Kidney (tissue), 14 donors: ENCODE results near the gene ZDHHC21. TPM values are rescaled to one million over a fixed set of nuclear protein-coding genes. Genes with fewer than 3 reads are reported as not detected.

Experiments used
- DNase-seq, 5 donors: peaks; one replicate each; pipeline ENCODE4 v3.0.0-alpha.2; 2013 to 2020
- FAIRE-seq: peaks from 2 replicates; lab custom pipeline; 2012; peaks lifted over from hg19 to GRCh38; lab: Jason Lieb, UNC
- H3K27ac ChIP-seq, 2 donors: one replicate each; pipeline ENCODE4 v1.7.0; 2013; ENCODE audit warnings: low read depth in 2 of 2, low read length in 2 of 2, inconsistent platforms in 1 of 2
- H3K27me3 ChIP-seq: one replicate; pipeline ENCODE4 v1.7.1; 2013; ENCODE audit warnings: low read length, inconsistent platforms; ENCODE audit not compliant: control insufficient read depth, insufficient read depth
- H3K36me3 ChIP-seq, 3 donors: one replicate each; pipeline versions ENCODE4 v1.7.0 to v1.7.1; 2013; ENCODE audit warnings: low read length in 3 of 3, control low read depth in 1 of 3, inconsistent platforms in 1 of 3; ENCODE audit not compliant: insufficient read depth in 3 of 3, control insufficient read depth in 2 of 3
- H3K4me1 ChIP-seq, 3 donors: one replicate each; pipeline versions ENCODE4 v1.7.0 to v1.7.1; 2013; ENCODE audit warnings: low read length in 3 of 3, inconsistent platforms in 1 of 3, low read depth in 1 of 3; ENCODE audit not compliant: control insufficient read depth in 2 of 3, insufficient read depth in 2 of 3
- H3K4me3 ChIP-seq, 3 donors: one replicate each; pipeline versions ENCODE4 v1.7.0 to v1.8.1; 2013; ENCODE audit warnings: low read length in 3 of 3, control low read depth in 1 of 3, inconsistent platforms in 1 of 3
- H3K9ac ChIP-seq, 3 donors: one replicate each; pipeline versions ENCODE4 v1.7.0 to v1.7.1; 2013; ENCODE audit warnings: low read length in 3 of 3, control low read depth in 1 of 3, inconsistent platforms in 1 of 3
- H3K9me3 ChIP-seq, 3 donors: one replicate each; pipeline versions ENCODE4 v1.7.0 to v1.7.1; 2013; ENCODE audit warnings: low read length in 3 of 3, control low read depth in 1 of 3, inconsistent platforms in 1 of 3; ENCODE audit not compliant: control insufficient read depth in 2 of 3, insufficient read depth in 1 of 3
- intact Hi-C: fragments of 100-400 bp; cut with DNase I; formaldehyde crosslinking; loops from one replicate; pipeline ENCODE4 v1.11.1; 2022
- polyA plus RNA-seq: library from polyadenylated mRNA; stranded (reverse); fragments of 350-450 nt; fragmentation: Illumina TruSeq; extraction: RNeasy Lipid Tissue Mini Kit (QIAGEN cat#74804); gene quantifications from one replicate; pipeline ENCODE4 v1.2.3, GENCODE V29; 2014; ENCODE audit warnings: low read depth, low replicate concordance; ENCODE audit not compliant: insufficient read depth
- total RNA-seq: library from RNA; stranded (reverse); fragmentation: NEBNext Ultra II Directional; extraction: Animal tissue kit (Norgen Biotek cat#: 25700); gene quantifications from one replicate; pipeline ENCODE4 v1.2.1, GENCODE V29; 2021
- TF ChIP-seq, protein P1 (sequence below): IDR thresholded peaks from 3 replicates; pipeline ENCODE4 v1.5.1; 2012; ENCODE audit warnings: mild to moderate bottlenecking, moderate library complexity, borderline replicate concordance; ENCODE audit not compliant: insufficient read depth; ENCODE audit errors: extremely low read depth
- donor health status: control.
- donor health status: control.
- donor health status: control.
- donor health status: control.
- donor health status: control.
- donor health status: DM: yes; HTN: yes; CAD: no.
- donor health status: Normal renal cell carcinoma (clear cell type).

The ZDHHC21 gene
- total and polyA plus RNA-seq, 2 donors from 2014 or later, result 4.0 to 15.2 TPM

DNA sequence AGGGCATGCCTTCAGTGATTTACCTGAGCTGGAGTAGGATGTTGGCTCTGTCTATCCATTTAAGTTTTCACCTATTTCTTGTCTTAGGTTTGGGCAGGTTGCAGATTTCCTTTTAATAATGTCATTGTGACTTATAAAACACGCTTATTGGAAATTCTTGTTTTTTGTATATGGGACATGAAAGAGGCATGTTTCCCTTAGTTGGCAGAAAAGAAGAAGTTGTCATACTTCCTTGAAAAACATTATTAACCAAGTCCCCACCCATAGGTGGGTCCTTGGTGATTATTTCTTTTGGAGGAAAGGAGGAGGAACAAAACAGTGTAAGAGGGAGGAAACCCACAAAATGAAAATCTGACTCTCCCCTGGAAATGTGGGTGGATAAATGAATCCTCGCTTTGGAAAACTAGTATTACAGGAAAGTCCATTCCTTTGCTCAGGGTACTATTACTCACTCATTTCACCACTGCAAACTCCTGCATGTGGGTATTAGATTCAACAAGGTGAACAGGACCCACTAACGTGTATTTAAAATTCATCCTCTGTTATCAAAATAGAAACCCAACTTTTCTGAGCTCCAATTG, 20.0 kb upstream of the ZDHHC21 start:
- Histone ChIP-seq H3K9ac (no peak overlapping the region), H3K9me3 (no peaks in the 10 kb centered on the region), H3K27ac (no peak overlapping the region), H3K4me3 (no peak overlapping the region), H3K4me1 (no peaks in the 10 kb centered on the region), H3K36me3 (no peaks in the 10 kb centered on the region), H3K27me3 (no peaks in the 10 kb centered on the region)
- intact Hi-C loops, result no loop called here
- FAIRE-seq, result no peak
- DNase-seq, result no peak
- TF ChIP-seq, protein P1, sequence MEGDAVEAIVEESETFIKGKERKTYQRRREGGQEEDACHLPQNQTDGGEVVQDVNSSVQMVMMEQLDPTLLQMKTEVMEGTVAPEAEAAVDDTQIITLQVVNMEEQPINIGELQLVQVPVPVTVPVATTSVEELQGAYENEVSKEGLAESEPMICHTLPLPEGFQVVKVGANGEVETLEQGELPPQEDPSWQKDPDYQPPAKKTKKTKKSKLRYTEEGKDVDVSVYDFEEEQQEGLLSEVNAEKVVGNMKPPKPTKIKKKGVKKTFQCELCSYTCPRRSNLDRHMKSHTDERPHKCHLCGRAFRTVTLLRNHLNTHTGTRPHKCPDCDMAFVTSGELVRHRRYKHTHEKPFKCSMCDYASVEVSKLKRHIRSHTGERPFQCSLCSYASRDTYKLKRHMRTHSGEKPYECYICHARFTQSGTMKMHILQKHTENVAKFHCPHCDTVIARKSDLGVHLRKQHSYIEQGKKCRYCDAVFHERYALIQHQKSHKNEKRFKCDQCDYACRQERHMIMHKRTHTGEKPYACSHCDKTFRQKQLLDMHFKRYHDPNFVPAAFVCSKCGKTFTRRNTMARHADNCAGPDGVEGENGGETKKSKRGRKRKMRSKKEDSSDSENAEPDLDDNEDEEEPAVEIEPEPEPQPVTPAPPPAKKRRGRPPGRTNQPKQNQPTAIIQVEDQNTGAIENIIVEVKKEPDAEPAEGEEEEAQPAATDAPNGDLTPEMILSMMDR, result no peak

DNA sequence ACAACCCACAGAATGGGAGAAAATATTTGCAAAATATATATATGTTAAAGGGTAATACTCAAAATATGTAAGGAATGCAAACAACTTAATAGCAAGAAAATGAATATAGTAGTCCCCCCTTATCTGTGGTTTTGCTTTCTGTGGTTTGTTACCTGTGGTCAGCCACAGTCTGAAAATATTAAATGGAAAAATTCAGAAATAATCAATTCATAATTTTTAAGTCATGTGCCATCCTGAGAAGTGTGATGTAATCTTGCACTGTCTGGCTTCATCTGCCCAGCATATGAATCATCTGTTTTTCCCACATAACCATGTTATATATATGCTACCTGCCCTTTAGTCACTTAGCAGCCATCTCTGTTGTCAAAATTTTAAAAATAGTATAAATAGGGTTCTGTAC, 17.6 kb upstream of the ZDHHC21 start:
- peaks cover 0 to 6% (median 2%) of the 10 kb centered on the region in 3 donors for H3K9me3 ChIP-seq
- H3K4me1 ChIP-seq, result no peaks in the 10 kb centered on the region
- no peaks in the 10 kb centered on the region for H3K27me3 ChIP-seq
- no peak for DNase-seq
- H3K9ac ChIP-seq, result no peak overlapping the region
- TF ChIP-seq, protein P1, result no peak
- no peaks in the 10 kb centered on the region for H3K36me3 ChIP-seq
- intact Hi-C loops, result no loop called here
- H3K27ac ChIP-seq, result no peak overlapping the region
- H3K4me3 ChIP-seq, result no peak overlapping the region
- FAIRE-seq, result no peak

DNA sequence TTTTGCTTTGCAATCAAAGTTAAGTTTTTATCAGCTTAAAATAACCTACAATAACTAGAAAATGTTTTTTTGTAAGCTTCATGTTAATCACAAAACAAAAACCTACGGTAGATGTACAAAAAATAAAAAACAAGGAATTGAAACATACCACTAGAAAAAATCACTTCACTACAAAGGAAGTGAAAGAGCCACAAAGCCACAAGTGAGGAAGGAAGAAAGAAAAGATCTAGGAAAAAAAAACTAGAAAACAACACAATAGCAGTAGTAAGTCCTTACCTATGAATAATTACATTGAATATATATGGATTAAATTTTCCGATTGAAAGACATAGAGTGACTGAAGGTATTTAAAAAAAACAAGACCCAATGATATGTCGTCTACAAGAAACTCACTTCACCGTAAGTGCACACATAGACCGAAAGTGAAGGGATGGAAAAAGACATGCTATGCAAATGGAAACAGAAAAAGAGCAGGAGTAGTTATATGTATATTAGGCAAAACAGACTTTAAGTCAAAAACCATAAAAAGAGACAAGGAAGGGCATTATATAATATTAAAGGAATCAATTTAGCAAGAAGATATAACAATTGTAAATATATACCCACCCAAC, 13.4 kb upstream of the ZDHHC21 start:
- DNase-seq, result no peak
- no peak for FAIRE-seq

More for the DNA sequence above, 13.4 kb upstream of the ZDHHC21 start:
- Histone ChIP-seq H3K4me3 (no peak overlapping the region), H3K9me3 (peaks cover 0 to 6% (median 2%) of the 10 kb centered on the region in 3 donors), H3K9ac (no peak overlapping the region), H3K27me3 (no peaks in the 10 kb centered on the region), H3K4me1 (no peaks in the 10 kb centered on the region), H3K36me3 (no peaks in the 10 kb centered on the region), H3K27ac (no peak overlapping the region)
- TF ChIP-seq, protein P1, result no peak
- intact Hi-C loops, result no loop called here
